ENCODE results near the gene WWOX.

Gene WWOX

GRCh38 chr16:79164388-79164995 lies 1065.0 kb downstream of the WWOX start:
- TF ChIP-seq, protein P1, sequence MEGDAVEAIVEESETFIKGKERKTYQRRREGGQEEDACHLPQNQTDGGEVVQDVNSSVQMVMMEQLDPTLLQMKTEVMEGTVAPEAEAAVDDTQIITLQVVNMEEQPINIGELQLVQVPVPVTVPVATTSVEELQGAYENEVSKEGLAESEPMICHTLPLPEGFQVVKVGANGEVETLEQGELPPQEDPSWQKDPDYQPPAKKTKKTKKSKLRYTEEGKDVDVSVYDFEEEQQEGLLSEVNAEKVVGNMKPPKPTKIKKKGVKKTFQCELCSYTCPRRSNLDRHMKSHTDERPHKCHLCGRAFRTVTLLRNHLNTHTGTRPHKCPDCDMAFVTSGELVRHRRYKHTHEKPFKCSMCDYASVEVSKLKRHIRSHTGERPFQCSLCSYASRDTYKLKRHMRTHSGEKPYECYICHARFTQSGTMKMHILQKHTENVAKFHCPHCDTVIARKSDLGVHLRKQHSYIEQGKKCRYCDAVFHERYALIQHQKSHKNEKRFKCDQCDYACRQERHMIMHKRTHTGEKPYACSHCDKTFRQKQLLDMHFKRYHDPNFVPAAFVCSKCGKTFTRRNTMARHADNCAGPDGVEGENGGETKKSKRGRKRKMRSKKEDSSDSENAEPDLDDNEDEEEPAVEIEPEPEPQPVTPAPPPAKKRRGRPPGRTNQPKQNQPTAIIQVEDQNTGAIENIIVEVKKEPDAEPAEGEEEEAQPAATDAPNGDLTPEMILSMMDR (IDR thresholded peaks at IDR 0.05; ENCODE audit: insufficient read depth, low read depth, low read length, missing control alignments): no peak
- no peak for DNase-seq (ENCODE audit: low read depth)
- no peak overlapping the region for H3K4me3 ChIP-seq (ENCODE audit: low read length)

DNA sequence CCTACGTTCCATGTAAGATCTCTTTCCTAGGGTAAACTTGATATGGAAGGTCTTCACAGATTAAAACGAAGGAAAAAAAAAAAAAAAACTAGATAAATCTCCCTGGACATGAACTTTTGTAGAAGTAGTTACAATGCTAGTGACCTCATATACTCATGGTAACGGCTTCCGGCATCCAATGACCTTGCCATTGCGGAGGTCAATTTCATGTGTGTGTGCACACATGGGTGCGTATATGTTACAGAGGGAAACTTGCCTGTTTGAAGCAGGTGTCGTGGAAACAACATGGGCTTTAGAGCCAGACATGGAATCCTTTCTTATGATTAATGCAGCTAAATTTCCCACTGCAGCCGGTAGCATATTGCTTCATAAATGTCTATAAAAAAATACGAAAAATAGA lies 1065.6 kb downstream of the WWOX start:
- TF ChIP-seq, protein P1 (IDR thresholded peaks at IDR 0.05; ENCODE audit: insufficient read depth, low read depth, low read length, missing control alignments): no peak
- H3K4me3 ChIP-seq (ENCODE audit: low read length): no peak overlapping the region
- DNase-seq (ENCODE audit: low read depth): no peak

DNA sequence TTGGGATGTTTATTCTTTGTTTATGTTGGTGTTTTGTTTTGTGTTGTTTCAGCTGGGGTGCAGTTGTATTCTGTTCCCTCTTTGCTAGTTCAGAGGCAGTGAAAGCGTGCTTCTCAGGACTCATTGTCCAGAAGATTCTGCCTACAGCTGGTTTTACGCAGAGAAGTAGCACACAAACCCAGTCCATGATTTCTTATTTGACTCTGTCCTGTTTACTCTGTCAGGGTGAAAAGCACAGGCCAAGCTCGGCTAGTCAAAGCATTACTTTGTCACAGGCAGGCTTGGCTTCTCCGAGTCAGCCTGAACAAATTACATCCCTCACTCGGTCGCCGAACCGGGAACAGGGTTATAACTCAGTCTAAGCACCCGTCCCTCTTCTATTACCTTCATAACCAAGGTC lies 1066.1 kb downstream of the WWOX start:
- DNase-seq (ENCODE audit: low read depth): no peak
- H3K4me3 ChIP-seq (ENCODE audit: low read length): no peak overlapping the region
- TF ChIP-seq, protein P1 (IDR thresholded peaks at IDR 0.05; ENCODE audit: insufficient read depth, low read depth, low read length, missing control alignments): no peak

- H3K4me3 ChIP-seq (ENCODE audit: low read length): no peak overlapping the region
- no peak for DNase-seq (ENCODE audit: low read depth)
- TF ChIP-seq, protein P1 (IDR thresholded peaks at IDR 0.05; ENCODE audit: insufficient read depth, low read depth, low read length, missing control alignments): no peak
Measured at GRCh38 chr16:79167893-79168292, 1068.4 kb downstream of the WWOX start.

- no peak overlapping the region for H3K4me3 ChIP-seq (ENCODE audit: low read length)
- TF ChIP-seq, protein P1 (IDR thresholded peaks at IDR 0.05; ENCODE audit: insufficient read depth, low read depth, low read length, missing control alignments): no peak
- DNase-seq (ENCODE audit: low read depth): no peak
Measured at GRCh38 chr16:79168321-79168720, 1068.9 kb downstream of the WWOX start.

DNA sequence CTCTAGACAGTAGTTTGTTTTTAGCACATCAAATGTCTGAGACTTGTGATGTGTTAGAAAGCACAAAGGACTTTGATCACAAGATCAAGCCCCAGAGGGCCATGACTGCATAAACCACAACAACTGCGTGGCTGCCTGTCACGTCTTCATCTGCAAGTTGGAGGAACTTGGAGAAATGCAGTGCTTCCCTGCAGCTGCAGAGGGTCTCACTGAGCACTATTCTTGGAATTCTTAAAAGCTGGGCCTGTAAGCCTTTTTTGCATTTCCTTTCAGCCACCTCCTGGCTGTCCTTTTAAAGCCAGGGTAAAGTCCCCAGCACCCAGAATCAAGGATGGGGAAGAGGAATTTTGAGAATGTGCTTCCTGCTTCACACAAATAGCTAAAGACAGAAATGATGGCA lies 1069.8 kb downstream of the WWOX start:
- H3K4me3 ChIP-seq (ENCODE audit: low read length): no peak overlapping the region
- TF ChIP-seq, protein P1 (IDR thresholded peaks at IDR 0.05; ENCODE audit: insufficient read depth, low read depth, low read length, missing control alignments): no peak
- DNase-seq (ENCODE audit: low read depth): no peak

DNA sequence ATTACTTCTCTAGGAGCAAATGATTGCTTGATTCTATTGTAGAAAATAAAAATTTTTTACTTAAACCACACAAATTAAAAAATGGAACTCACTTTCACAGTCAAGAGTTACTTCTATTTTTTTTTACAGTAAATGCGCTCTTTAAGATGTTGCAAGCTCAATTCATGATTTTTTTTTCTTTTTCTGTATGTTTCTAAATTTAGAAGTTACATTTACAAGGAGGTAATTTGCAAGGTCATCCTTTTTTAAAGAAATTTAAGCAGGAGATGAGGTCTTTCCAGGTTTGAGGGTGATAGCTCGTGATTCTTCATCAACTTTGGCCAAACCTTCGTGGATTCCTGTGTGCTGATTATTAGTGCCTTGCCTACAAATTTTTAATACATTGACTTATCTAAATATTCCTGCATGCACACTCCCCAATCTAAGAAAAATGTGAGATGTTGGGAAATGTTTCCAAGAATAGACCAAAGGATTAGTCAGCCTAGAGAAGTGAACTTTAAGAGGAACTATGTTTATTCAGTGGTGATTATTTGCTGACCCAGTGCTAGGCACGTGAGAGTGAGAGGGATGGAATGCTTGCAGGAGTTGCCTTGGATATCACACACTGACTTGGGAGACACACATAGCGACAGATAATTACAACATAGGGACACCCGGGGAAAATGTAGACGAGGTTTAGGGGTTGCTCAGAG lies 1071.2 kb downstream of the WWOX start:
- H3K4me3 ChIP-seq (ENCODE audit: low read length): no peak overlapping the region
- no peak for DNase-seq (ENCODE audit: low read depth)
- TF ChIP-seq, protein P1 (IDR thresholded peaks at IDR 0.05; ENCODE audit: insufficient read depth, low read depth, low read length, missing control alignments): no peak

Data from epithelial cell of esophagus (primary cell).